GM21786 (cell line): ENCODE results near the gene LCE1B.

Experiments
- ATAC-seq: cut with Tn5 transposase; IDR thresholded peaks from one replicate; pipeline ENCODE4 v1.9.1; 2021; ENCODE audit not compliant: unreplicated experiment

The LCE1B gene

DNA sequence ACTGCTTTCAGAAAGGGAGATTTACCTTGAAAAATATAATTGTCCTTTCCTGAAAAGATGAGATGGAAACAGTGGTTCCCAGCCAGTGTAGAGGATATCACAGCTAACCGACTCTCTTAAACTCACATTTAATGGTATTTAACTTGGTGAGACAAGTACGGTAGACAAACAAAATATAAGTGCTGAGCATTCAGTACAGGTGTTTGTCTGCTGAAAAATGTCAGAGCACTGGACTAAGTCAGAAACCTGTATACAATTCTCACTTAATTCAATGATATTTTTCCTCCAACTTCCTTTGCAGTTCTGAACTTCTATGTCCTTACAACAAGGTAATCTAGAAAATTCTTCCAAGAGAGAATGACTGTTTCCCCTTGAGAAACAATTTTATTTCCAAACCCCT is at the start of gene LCE1B:
TSS of gene LCE1B (plus strand) at position 301 of the 400 bp plus-strand sequence. CDS start 476 bp downstream, outside the sequence.
- ATAC-seq: no peak

- no peak for ATAC-seq
Observed at GRCh38 chr1:152768847-152769533, 42.8 kb upstream of the LCE1B start.

- ATAC-seq: no peak
Observed at GRCh38 chr1:152770411-152770810, 41.4 kb upstream of the LCE1B start.

DNA sequence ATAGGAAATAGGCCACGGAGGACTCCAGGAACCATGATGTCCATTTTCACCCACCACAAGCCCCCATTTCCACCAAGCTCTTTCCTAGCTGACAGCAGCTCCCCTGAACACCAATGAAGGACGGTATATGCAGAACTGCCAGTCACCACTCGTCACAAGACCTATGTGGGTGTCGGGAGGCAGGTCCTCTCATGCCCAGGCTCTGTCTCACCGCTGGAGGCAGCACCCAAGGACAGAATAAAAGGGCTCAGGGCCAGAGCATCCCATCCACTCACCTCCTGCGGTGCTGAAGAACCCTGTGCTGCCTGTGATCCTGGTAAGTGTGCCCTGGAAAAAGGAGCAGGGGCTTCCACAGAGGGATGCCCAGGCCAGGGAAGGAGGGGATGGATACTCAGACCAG is 36.9 kb upstream of the LCE1B start, which contains the start of gene LCE1F:
TSS of gene LCE1F (plus strand) at position 266 of the 400 bp plus-strand sequence. CDS start 1,232 bp downstream, outside the sequence.
- no peak for ATAC-seq

DNA sequence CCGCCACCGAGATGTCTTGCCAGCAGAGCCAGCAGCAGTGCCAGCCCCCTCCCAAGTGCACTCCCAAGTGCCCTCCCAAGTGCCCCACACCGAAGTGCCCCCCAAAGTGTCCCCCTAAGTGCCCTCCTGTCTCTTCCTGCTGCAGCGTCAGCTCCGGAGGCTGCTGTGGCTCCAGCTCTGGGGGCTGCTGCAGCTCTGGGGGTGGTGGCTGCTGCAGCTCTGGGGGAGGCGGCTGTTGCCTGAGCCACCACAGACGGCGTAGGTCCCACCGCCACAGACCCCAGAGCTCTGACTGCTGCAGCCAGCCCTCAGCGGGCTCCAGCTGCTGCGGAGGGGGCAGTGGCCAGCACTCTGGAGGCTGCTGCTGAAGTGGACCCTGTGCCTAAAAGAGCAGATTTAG is 35.4 kb upstream of the LCE1B start:
- ATAC-seq: no peak

DNA sequence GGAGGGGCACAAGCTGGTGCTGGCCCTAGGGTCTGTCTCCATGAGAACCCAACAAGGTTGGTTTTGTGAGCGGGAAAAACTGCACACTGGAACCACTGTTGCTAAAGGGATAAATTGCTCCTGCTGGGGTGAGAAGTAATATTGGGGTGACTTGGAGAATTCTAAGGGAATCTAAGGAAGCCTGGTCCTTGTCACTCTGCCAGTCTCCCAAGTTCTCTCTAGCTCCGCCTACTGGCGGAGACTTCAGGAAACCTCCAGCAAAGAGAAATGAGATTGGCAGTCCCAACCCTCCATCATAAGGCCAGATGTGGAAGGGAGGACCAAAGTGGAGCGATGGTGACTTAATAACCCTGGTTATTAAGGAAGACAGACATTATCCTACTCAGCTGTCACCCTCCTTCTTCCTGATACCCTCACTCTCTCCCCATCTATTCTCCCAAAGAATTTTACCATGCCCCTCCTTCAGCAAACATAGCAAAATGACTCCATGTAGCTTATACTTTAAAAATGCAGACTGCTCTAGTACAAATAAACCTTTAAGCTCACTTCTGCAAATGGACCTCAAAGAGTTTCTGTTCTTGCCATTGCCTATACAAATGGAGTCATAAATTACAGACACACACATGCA is 34.1 kb upstream of the LCE1B start:
- no peak for ATAC-seq

DNA sequence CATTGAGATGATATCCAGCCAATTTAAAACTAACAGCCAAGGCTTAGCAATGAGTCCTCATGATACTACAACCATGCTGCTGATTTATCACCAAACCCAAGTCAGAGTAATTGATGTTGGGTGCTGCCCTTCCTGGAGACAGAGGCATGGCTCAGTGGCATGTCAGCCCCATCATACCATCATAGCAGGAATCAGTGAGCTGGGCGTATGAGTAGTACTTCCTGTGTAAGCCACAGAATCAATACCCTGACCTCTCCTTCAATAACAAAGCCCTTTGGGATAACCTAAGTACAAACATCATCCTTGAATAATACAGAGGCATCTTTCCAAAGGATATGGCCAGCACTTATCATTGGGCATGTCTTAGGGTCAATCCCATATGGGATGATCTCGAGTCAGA is 28.7 kb upstream of the LCE1B start:
- ATAC-seq: no peak

DNA sequence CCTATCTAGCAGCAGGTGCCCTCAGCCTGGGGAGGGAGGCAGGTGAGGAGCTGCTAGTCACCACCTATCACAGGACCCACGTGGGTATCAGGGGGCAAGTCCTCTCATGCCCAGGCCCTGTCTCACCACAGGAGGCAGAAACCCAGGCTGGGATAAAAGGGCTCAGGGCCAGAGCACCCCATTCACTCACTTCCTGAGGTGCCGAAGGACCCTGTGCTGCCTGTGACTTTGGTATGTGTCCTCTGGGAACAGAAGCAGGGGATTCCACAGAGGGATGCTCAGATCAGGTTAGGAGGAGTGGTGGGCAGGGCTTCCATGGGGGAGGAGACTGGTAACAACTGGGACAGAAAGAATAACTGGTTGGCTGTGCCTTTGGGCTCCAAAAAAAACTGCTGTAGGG is 25.7 kb upstream of the LCE1B start, which contains the start of gene LCE1E:
TSS of gene LCE1E (plus strand) at position 181 of the 400 bp plus-strand sequence. CDS start 1,043 bp downstream, outside the sequence.
- ATAC-seq: no peak

GRCh38 chr1:152795686-152796085 is 16.1 kb upstream of the LCE1B start:
- ATAC-seq: no peak

DNA sequence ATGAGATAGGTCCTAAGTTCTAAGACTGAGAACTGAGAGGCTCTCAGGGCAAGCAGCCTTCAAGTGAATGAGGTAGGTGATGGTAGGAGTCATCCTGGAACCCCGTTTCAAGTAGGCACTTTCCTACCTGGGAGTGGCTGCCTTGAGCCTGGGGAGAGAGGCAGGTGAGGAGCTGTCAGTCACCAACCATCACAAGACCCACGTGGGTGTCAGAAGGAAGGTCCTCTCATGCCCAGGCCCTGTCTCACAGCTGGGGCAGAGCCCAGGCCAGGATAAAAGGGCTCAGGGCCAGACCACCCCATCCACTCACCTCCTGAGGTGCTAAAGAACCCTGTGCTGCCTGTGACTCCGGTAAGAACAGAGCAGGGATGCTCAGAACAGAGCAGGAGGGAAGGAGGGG is 15.3 kb upstream of the LCE1B start, which contains the start of gene LCE1D:
TSS of gene LCE1D (plus strand) at position 301 of the 400 bp plus-strand sequence. CDS start 1,074 bp downstream, outside the sequence.
- ATAC-seq: no peak

DNA sequence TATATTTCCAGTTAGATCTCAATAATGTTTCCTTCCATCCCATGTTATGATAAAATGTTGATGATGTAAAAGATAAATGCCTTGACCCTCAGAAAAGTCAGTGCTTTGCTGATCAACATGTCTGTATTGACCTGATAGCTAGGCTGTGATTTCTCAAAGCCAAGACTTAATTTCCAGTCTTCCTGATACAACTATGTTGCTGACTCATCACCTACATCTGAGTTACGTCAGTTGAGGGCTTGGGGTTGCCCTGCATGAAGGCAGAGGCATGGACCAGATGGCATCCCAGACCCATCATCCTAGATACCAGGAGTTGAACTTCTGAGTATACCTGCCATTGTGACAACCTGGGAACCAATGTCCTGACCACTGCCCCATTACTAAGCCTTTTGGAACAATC is 10.4 kb upstream of the LCE1B start:
- ATAC-seq: no peak

DNA sequence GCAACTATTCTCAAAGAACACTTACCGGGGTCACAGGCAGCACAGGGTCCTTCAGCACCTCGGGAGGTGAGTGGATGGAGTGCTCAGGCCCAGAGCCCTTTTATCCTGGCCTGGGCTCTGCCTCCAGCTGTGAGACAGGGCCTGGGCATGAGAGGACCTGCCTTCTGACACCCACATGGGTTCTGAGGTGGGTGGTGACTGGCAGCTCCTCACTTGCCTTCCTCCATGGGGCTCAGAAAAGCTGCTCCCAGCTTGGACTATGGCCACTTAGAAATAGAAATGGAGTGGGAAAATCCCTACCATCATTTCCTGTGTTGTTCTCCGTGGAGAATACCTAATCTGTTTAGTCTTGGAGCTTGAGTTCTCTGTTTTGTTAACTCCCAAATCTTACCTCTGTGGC is 5.2 kb upstream of the LCE1B start, which contains the start of gene LCE1C:
TSS of gene LCE1C (minus strand) at position 76 of the 400 bp plus-strand sequence. CDS start 1,173 bp downstream, outside the sequence.
- ATAC-seq: no peak

- ATAC-seq: no peak
Observed at GRCh38 chr1:152811050-152811449, 721 bp upstream of the LCE1B start.

GRCh38 chr1:152817309-152817708 is 5.5 kb downstream of the LCE1B start:
- no peak for ATAC-seq

- no peak for ATAC-seq
Observed at GRCh38 chr1:152823294-152823693, 11.5 kb downstream of the LCE1B start.

- no peak for ATAC-seq
Observed at GRCh38 chr1:152824964-152825363, 13.2 kb downstream of the LCE1B start.

DNA sequence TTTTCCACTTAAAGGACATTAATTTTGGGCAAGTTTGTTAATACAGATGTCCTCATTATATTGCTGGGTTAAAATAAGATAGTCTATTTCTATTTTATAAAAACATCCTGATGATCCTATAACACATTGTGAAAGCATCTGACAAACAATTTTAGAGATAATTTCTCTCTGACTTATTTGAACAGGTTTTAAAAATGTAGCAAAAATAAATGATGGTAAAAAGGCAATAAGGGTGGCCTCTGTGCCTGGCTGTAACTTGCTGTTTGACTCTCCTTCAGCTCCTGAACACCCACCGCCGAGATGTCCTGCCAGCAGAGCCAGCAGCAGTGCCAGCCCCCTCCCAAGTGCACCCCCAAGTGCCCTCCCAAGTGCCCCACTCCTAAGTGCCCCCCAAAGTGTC is 15.4 kb downstream of the LCE1B start, which contains the start of gene LCE1A:
TSS of gene LCE1A (plus strand) at position 301 of the 400 bp plus-strand sequence. CDS start at position 301, 0 bp downstream.
- ATAC-seq: no peak

DNA sequence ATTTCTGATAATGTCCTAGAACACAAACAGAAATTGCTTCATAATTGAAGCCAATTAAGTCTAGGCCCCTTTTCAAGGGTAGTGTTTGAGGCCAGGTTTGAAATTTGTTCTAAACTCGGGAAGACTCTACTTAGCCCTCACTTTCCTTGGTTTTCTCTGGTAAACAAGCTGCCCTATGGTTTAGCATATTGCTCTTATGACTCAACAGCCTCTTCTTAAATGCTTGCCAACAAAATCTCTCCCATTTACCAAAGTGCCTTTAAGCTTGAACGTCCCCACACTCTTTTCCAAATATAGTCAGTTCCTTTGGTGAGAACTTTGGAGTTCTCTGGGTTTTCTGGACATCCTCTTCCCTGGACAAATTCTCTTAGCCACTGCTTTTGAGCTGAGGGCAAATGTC is 25.1 kb downstream of the LCE1B start:
- no peak for ATAC-seq

GRCh38 chr1:152842556-152842955 is 30.8 kb downstream of the LCE1B start, which contains the start of gene LCE6A:
LCE6A (plus strand) TSS chr1:152842856; CDS start chr1:152843521, 665 bp downstream.
- ATAC-seq: no peak

GRCh38 chr1:152855661-152856060 is 43.9 kb downstream of the LCE1B start:
- ATAC-seq: no peak

GRCh38 chr1:152858062-152858461 is 46.3 kb downstream of the LCE1B start:
- ATAC-seq: no peak

GRCh38 chr1:152859696-152860095 is 47.9 kb downstream of the LCE1B start, which contains the start of gene LCE7A:
LCE7A (plus strand) TSS chr1:152859996; CDS start chr1:152860698, 702 bp downstream.
- ATAC-seq: no peak
